Keratinocyte (primary cell): Measurements from ENCODE around the gene KCNA4. TPM values are rescaled to one million over a fixed set of nuclear protein-coding genes. Genes with fewer than 3 reads are reported as not detected.

Source experiments
- DNase-seq: peaks from one replicate; pipeline ENCODE4 v3.0.0-alpha.2; 2011; ENCODE audit warnings: low read depth, missing footprints, low spot score
- FAIRE-seq: peaks from 2 replicates; lab custom pipeline; 2011; peaks lifted over from hg19 to GRCh38; lab: Jason Lieb, UNC
- H2AFZ ChIP-seq: 2 replicates; pipeline ENCODE4 v1.6.0; 2012; ENCODE audit warnings: low read length, control low read depth, inconsistent platforms; ENCODE audit not compliant: control insufficient read depth
- H3K27ac ChIP-seq: 2 replicates; pipeline ENCODE4 v1.5.1; 2011; ENCODE audit warnings: low read length; ENCODE audit not compliant: control insufficient read depth, insufficient read depth
- H3K27me3 ChIP-seq: 3 replicates; pipeline ENCODE4 v1.6.0; 2011; ENCODE audit warnings: low read length; ENCODE audit not compliant: control insufficient read depth, insufficient read depth; ENCODE audit errors: extremely low read depth
- H3K36me3 ChIP-seq, 2 experiments: 2 replicates in 1 of 2; 3 replicates in 1 of 2; pipeline ENCODE4 v1.5.1; 2011; ENCODE audit warnings: low read length in 2 of 2, mild to moderate bottlenecking in 1 of 2; ENCODE audit not compliant: control insufficient read depth in 2 of 2, insufficient read depth in 2 of 2; ENCODE audit errors: extremely low read depth in 1 of 2
- H3K4me1 ChIP-seq: 3 replicates; pipeline ENCODE4 v1.5.1; 2011; ENCODE audit warnings: low read length; ENCODE audit not compliant: control insufficient read depth, insufficient read depth; ENCODE audit errors: extremely low read depth
- H3K4me2 ChIP-seq: 3 replicates; pipeline ENCODE4 v1.6.0; 2011; ENCODE audit warnings: low read depth, low read length; ENCODE audit not compliant: control insufficient read depth, insufficient read depth; ENCODE audit errors: extremely low read depth
- H3K4me3 ChIP-seq, 3 experiments: fragments of 200-600 bp in 1 of 3; sonication (generic) in 1 of 3; 2 replicates in 2 of 3; 3 replicates in 1 of 3; pipeline ENCODE4 v1.5.1; 2011 to 2016; ENCODE audit warnings: low read length in 3 of 3, mild to moderate bottlenecking in 3 of 3, control low read depth in 2 of 3, inconsistent platforms in 1 of 3, low read depth in 1 of 3, mixed read lengths in 1 of 3, mixed run types in 1 of 3, moderate library complexity in 1 of 3; ENCODE audit not compliant: control insufficient read depth in 2 of 3, insufficient read depth in 2 of 3; ENCODE audit errors: extremely low read depth in 1 of 3
- H3K79me2 ChIP-seq: 2 replicates; pipeline ENCODE4 v1.6.0; 2012; ENCODE audit warnings: low read length; ENCODE audit not compliant: control insufficient read depth, insufficient read depth
- H3K9ac ChIP-seq: 3 replicates; pipeline ENCODE4 v1.6.0; 2011; ENCODE audit warnings: low read length; ENCODE audit not compliant: control insufficient read depth, insufficient read depth; ENCODE audit errors: extremely low read depth
- H3K9me1 ChIP-seq: 3 replicates; pipeline ENCODE4 v1.6.0; 2011; ENCODE audit warnings: low read length; ENCODE audit not compliant: control insufficient read depth, insufficient read depth; ENCODE audit errors: extremely low read depth
- H3K9me3 ChIP-seq: 2 replicates; pipeline ENCODE4 v1.5.1; 2012; ENCODE audit warnings: low read depth, low read length; ENCODE audit not compliant: control insufficient read depth
- H4K20me1 ChIP-seq: 3 replicates; pipeline ENCODE4 v1.6.0; 2011; ENCODE audit warnings: low read length; ENCODE audit not compliant: control insufficient read depth, insufficient read depth; ENCODE audit errors: extremely low read depth
- EZH2 ChIP-seq: IDR thresholded peaks from one replicate; pipeline ENCODE4 v1.6.1; 2012; ENCODE audit warnings: inconsistent platforms, mild to moderate bottlenecking, low read length, moderate library complexity
- dilution Hi-C: fragments of 300-500 bp; cut with MboI; formaldehyde crosslinking; loops from one replicate; pipeline ENCODE4 v1.7.0; 2020; ENCODE audit warnings: low sequenced_read_pairs; ENCODE audit not compliant: extremely low pct_ligation_motif_present
- polyA plus RNA-seq, 5 experiments: library from polyadenylated mRNA; depleted of rRNA in 3 of 5; stranded (reverse) in 3 of 5; stranded (forward) in 1 of 5; unstranded in 1 of 5; fragments of >200 nt; gene quantifications; 1 replicate in 1 of 5; 2 replicates in 3 of 5; 3 replicates in 1 of 5; pipeline versions ENCODE4 v1.2.1 to v1.2.3, GENCODE V29; 2011 to 2012; ENCODE audit warnings: missing spikeins in 2 of 5, low read depth in 1 of 5, low replicate concordance in 1 of 5
- TF ChIP-seq, protein P1 (sequence below), 3 experiments: IDR thresholded peaks in 1 of 3; conservative IDR thresholded peaks in 1 of 3; optimal IDR thresholded peaks in 1 of 3; 2 replicates in 2 of 3; 3 replicates in 1 of 3; pipeline versions ENCODE3 to v1.5.1; 2011; ENCODE audit warnings: low read length in 3 of 3, mild to moderate bottlenecking in 3 of 3, moderate library complexity in 2 of 3, control low read depth in 1 of 3, inconsistent platforms in 1 of 3; ENCODE audit not compliant: insufficient read depth in 2 of 3; ENCODE audit errors: extremely low read depth in 1 of 3

KCNA4 gene
- polyA plus RNA-seq, 1 donor (not counting 4 experiments of a cell fraction or from before 2014, with no cell fraction given): not detected

DNA sequence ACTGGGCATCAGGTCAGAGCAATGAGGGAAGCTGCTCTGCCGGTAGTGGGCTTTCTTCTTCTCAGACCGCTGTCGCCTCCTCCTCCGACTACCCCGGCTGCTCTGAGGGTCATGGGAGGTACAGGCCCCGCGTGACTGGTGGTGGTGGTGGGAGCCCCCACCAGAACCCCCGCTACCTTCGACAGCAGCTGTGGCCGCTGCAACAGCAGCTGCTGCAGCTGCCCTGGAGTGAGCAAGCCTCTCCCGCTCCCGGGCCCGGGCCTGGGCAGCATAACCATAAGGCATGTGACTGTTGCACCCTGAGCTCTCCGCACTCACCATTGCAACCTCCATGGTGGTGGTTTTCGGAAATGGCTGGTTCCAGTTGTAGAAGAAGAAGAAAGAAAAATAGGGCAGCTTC, 4.5 kb downstream of the KCNA4 start:
- Histone ChIP-seq H3K79me2 (no peaks in the 10 kb centered on the region), H3K27me3 (peaks cover 20% of the 10 kb centered on the region), H3K9ac (no peak overlapping the region), H3K36me3 (no peaks in the 10 kb centered on the region), H3K27ac (no peak overlapping the region), H3K4me1 (no peaks in the 10 kb centered on the region), H3K4me2 (no peak overlapping the region), H4K20me1 (no peaks in the 10 kb centered on the region), H3K9me1 (no peaks in the 10 kb centered on the region), H3K9me3 (no peaks in the 10 kb centered on the region), H2AFZ (no peak overlapping the region), H3K4me3 (no peak overlapping the region)
- FAIRE-seq (no peak), DNase-seq (no peak)
- dilution Hi-C loops: no loop called here
- TF ChIP-seq EZH2: no peak
- TF ChIP-seq, protein P1, sequence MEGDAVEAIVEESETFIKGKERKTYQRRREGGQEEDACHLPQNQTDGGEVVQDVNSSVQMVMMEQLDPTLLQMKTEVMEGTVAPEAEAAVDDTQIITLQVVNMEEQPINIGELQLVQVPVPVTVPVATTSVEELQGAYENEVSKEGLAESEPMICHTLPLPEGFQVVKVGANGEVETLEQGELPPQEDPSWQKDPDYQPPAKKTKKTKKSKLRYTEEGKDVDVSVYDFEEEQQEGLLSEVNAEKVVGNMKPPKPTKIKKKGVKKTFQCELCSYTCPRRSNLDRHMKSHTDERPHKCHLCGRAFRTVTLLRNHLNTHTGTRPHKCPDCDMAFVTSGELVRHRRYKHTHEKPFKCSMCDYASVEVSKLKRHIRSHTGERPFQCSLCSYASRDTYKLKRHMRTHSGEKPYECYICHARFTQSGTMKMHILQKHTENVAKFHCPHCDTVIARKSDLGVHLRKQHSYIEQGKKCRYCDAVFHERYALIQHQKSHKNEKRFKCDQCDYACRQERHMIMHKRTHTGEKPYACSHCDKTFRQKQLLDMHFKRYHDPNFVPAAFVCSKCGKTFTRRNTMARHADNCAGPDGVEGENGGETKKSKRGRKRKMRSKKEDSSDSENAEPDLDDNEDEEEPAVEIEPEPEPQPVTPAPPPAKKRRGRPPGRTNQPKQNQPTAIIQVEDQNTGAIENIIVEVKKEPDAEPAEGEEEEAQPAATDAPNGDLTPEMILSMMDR (optimal IDR thresholded peaks at IDR 0.05 in 1 of 3, IDR thresholded peaks at IDR 0.05 in 1 of 3, conservative IDR thresholded peaks at IDR 0.05 in 1 of 3; ENCODE audit: extremely low read depth in 1 of 3, insufficient read depth in 2 of 3, low read length in 3 of 3): no peak

DNA sequence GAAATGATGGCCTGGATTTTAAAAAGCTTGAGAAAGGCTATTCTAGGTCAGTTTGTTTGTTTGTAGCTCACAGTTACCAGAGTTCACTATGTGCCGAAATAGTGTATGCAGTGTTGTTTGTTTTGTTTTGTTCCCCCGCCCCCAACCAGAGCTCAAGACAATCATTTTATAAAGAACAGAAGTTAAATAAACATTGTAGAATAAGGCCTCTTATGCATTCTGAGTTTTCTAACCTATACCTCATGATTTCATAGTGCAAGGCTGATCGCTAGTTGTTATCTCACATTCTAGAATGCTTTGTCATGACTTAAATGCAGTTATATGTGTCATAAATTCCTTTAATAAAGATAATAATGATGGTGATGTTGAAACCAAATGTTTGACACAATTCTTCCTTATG, 7.8 kb downstream of the KCNA4 start:
- no peak overlapping the region for H3K4me2 ChIP-seq
- DNase-seq: no peak

More for the DNA sequence above, 7.8 kb downstream of the KCNA4 start:
- Histone ChIP-seq H3K9ac (no peak overlapping the region), H3K4me3 (no peak overlapping the region), H3K36me3 (no peaks in the 10 kb centered on the region), H3K27ac (no peak overlapping the region), H3K9me3 (no peaks in the 10 kb centered on the region), H2AFZ (no peak overlapping the region), H3K9me1 (no peaks in the 10 kb centered on the region), H3K4me1 (no peaks in the 10 kb centered on the region), H3K27me3 (no peaks in the 10 kb centered on the region), H4K20me1 (no peaks in the 10 kb centered on the region), H3K79me2 (no peaks in the 10 kb centered on the region)
- dilution Hi-C loops: no loop called here
- FAIRE-seq: no peak
- TF ChIP-seq, protein P1 (optimal IDR thresholded peaks at IDR 0.05 in 1 of 3, IDR thresholded peaks at IDR 0.05 in 1 of 3, conservative IDR thresholded peaks at IDR 0.05 in 1 of 3; ENCODE audit: extremely low read depth in 1 of 3, insufficient read depth in 2 of 3, low read length in 3 of 3): no peak
- TF ChIP-seq EZH2: no peak
